Astrocyte of the spinal cord (primary cell): Measurements from ENCODE around the gene MDH2.
"Not testable (repeated sequence)": the region's sequence is repeated elsewhere in the genome, so short reads cannot be mapped to it uniquely, and the experiment has no call there.

Experiments used
- DNase-seq: peaks from one replicate; pipeline ENCODE4 v3.0.0; 2011; ENCODE audit warnings: low read depth, low spot score
- H3K4me3 ChIP-seq: 2 replicates; pipeline ENCODE4 v1.5.1; 2011; ENCODE audit warnings: low read depth, mild to moderate bottlenecking, low read length, moderate library complexity
- CTCF ChIP-seq: IDR thresholded peaks from 2 replicates; pipeline ENCODE4 v1.5.1; 2012; ENCODE audit warnings: low read depth, mild to moderate bottlenecking, low read length, inconsistent platforms
- in situ Hi-C: cut with HindIII; loops from 2 replicates; pipeline ENCODE4 v1.10.0; 2017; ENCODE audit warnings: low sequenced_read_pairs

Gene MDH2

GRCh38 chr7:76009672-76010600 is 38.0 kb upstream of the MDH2 start:
- no peak for TF ChIP-seq CTCF
- H3K4me3 ChIP-seq: no peak overlapping the region
- in situ Hi-C loops: no loop called here
- no peak for DNase-seq

GRCh38 chr7:76011442-76011861 is 36.5 kb upstream of the MDH2 start:
- no peak for TF ChIP-seq CTCF
- in situ Hi-C loops: no loop called here
- H3K4me3 ChIP-seq: no peak overlapping the region
- DNase-seq: peak; percentile 56

- H3K4me3 ChIP-seq: no peak overlapping the region
- DNase-seq: no peak
- no peak for TF ChIP-seq CTCF
- in situ Hi-C loops: no loop called here
Measured at GRCh38 chr7:76016191-76016947, 31.5 kb upstream of the MDH2 start.

- DNase-seq, in situ Hi-C loops, H3K4me3 ChIP-seq: not testable (repeated sequence)
Measured at GRCh38 chr7:76018520-76018919, 29.4 kb upstream of the MDH2 start.

GRCh38 chr7:76020031-76020714 is 27.7 kb upstream of the MDH2 start:
- DNase-seq: peak; percentile 51
- in situ Hi-C loops: no loop called here
- peak; percentile 90 for TF ChIP-seq CTCF
- no peak overlapping the region for H3K4me3 ChIP-seq

GRCh38 chr7:76022026-76022780 is 25.7 kb upstream of the MDH2 start:
- no peak for TF ChIP-seq CTCF
- no peak for DNase-seq
- no peak overlapping the region for H3K4me3 ChIP-seq
- in situ Hi-C loops: no loop called here
